ENCODE results near the gene ALMS1.
"Not testable (repeated sequence)": the region's sequence is repeated elsewhere in the genome, so short reads cannot be mapped to it uniquely, and the experiment has no call there.

ALMS1 gene

DNA sequence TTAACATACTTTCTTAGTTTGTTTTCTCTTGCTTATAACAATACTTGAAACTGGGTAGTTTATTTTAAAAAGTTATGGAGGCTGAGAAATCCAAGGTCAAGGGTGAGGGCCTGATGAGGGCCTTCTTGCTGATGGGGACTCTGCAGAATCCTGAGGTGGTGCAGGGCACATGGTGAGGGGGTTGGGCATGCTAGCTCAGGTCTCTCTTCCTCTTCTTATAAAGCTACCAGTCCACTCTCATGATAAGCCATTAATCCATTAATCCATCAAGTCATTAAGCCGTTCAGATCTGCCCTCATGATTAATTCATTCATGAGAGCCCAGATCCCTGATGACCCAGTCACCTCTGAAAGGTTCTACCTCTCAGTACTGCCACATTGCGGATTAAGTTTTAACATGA, 21.4 kb downstream of the ALMS1 start:
- DNase-seq = no peak

- DNase-seq = no peak
These were observed 22.6 kb downstream of the ALMS1 start for GRCh38 chr2:73408198-73408597.

DNA sequence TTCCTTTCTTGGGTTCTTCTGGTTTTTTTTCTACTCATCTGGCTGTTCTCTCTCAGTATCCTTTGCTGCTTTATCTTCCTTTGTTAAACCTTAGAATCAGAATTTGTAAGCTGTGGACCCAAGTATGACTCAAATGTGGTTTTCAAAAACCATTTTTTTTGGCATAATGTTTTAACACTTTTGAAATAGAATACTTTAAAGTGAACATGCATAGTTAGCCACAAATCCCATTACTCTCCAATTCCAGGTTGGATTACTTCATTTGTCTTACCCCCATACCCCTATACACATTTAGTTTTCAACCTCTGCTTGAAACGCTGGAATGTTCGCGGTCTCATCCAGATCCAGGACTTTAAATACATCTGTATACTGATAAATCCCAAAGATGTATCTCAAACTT, 29.1 kb downstream of the ALMS1 start:
- no peak for DNase-seq

- no peak for DNase-seq
These were observed 30.3 kb downstream of the ALMS1 start for GRCh38 chr2:73415906-73416305.

GRCh38 chr2:73418343-73418742, 32.7 kb downstream of the ALMS1 start:
- no peak for DNase-seq

DNA sequence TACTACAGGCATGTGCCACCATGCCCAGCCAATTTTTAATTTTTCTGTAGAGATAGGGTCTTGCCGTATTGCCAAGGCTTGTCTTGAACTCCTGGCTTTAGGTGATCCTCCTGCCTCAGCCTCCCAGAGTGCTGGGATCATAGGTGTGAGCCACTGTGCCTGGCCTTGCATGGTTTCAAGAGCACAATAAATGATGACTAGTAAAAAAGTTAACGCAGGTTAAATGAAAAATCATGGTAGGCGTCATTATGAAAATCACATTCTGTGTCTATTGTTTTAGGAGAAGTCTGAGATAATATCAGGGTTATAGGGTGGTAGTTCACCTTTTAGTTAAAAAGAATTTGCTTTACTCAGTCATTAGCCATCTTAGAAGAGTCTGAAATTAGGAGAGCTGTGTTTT, 38.3 kb downstream of the ALMS1 start:
- DNase-seq = no peak

DNA sequence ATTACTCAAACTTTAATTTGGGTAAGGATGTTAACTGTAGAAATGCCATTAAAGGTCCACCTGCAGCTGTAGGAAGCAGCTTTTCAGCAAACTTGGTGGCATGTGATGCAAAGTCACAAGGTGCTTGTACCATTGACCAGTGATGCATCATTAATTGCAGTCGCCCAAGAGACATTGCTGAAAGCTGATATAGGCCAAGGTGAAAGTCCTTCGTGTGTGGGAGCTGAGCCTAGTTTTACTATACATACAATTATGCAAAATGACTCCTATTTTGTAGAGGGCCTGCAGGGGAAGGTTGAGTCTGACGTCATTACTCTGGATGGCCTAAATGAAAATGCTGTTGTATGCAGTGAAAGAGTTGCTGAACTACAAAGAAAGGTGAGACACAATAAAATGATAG, 40.5 kb downstream of the ALMS1 start:
- no peak for DNase-seq

DNA sequence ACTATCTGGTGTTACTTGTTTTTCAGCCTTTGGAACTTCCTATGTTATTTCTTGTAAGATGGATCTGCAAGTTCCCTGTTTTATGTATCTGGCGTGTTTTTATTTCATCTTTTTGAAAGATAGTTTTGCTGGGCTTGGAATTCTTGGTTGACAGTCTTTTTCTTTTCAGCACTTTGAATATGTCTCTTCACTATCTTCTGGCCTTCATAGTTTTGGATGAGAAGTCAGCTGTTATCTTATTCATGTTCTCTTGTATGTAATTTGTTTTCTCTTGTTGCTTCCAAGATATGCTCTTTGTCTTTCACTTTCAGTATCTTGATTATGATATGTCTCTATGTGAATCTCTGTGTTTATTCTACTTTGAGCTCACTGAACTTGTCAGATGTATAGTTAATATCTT, 50.4 kb downstream of the ALMS1 start:
- DNase-seq = no peak

GRCh38 chr2:73444202-73444601, 58.6 kb downstream of the ALMS1 start:
- DNase-seq = no peak

DNA sequence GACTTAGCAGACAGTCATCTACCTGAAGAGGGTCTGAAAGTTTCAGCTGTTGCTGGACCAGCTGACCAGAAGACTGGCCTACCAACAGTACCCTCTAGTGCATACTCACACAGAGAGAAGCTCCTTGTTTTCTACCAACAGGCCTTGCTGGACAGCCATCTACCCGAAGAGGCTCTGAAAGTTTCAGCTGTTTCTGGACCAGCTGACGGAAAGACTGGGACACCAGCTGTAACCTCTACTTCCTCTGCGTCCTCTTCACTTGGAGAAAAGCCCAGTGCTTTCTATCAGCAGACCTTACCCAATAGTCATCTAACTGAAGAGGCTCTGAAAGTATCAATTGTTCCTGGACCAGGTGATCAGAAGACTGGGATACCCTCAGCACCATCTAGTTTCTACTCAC, 63.2 kb downstream of the ALMS1 start:
- DNase-seq = no peak

GRCh38 chr2:73449404-73449803, 63.8 kb downstream of the ALMS1 start:
- DNase-seq = no peak

GRCh38 chr2:73451263-73451972, 65.8 kb downstream of the ALMS1 start:
- DNase-seq = no peak

GRCh38 chr2:73457982-73458381, 72.3 kb downstream of the ALMS1 start:
- no peak for DNase-seq

- DNase-seq = not testable (repeated sequence)
These were observed 76.8 kb downstream of the ALMS1 start for GRCh38 chr2:73462388-73462787.

DNA sequence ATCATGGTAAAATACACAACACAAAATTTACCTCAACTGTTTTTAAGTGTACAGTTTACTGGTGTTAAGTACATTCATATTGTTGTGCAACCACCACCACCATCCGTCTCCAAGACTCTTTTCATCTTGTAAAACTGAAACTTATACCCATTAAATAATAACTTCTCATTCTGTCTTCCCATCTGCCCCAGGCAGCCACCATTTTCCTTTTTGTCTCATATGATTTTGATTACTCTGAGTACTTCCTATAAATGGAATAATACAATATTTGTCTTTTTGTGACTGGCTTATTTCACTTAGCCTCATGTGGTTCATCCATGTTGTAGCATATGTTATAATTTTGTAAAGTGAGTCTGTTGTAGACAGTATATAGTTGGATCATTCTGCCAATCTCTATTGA, 82.7 kb downstream of the ALMS1 start:
- DNase-seq = no peak

GRCh38 chr2:73483874-73484273, 98.2 kb downstream of the ALMS1 start:
- not testable (repeated sequence) for DNase-seq

GRCh38 chr2:73487112-73487657, 101.5 kb downstream of the ALMS1 start:
- no peak for DNase-seq

GRCh38 chr2:73488079-73488478, 102.4 kb downstream of the ALMS1 start:
- DNase-seq = no peak

- DNase-seq = no peak
These were observed 103.4 kb downstream of the ALMS1 start for GRCh38 chr2:73489053-73489452.

DNA sequence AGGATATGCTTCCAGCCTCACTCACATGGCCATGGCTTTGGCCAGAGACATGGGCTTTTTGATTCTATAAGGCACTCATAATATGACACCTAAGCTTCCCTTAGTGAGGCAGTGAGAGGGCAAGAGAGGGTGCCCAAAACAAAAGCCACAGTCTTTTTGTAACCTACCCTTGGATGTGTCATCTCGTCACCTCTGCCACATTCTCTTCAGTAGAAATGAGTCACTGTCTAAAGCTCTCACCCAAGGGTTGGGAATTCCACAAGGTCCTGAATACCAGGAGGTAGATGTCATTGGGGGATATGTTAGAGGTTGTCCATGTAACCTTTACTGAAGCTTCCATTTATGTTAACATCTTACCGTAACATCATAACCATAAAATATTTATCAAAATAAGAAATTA, 108.4 kb downstream of the ALMS1 start:
- no peak for DNase-seq

DNA sequence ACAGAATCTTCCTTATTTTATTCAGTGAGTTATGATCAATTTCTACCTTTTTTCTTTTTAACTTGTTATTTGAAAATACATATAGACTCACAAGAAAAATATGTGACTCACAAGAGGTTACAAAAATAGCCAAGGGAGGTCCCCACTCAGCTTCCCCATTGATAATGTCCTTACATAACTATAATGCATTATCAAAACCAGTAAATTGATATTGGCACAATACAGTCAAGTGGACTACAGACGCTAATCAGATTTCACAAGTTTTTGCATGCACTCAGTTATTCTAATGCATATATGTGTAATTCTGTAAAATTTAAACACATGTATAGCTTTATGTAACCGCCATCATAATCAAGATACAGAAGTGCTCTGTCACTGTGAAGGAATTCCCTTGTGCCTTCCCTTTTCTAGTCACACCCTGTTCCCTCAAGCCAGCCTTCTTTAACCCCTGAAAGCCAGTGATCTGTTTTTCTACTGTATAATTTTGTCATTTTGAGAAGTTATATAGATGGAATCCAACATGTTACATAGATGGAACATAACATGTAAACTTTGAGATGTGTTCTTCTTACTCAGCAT, 118.4 kb downstream of the ALMS1 start:
- no peak for DNase-seq

DNA sequence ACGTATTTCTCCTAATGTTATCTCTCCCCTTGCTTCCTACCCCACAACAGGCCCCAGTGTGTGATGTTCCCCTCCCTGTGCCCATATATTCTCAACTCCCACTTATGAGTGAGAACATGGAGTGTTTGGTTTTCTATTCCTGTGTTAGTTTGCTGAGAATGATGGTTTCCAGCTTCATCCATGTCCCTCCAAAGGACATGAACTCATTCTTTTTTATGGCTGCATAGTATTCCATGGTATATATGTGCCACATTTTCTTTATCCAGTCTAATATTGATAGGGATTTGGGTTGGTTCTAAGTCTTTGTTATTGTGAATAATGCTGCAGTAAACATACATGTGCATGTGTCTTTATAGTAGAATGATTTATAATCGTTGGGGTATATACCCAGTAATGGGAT, 119.2 kb downstream of the ALMS1 start:
- not testable (repeated sequence) for DNase-seq

GRCh38 chr2:73510470-73510869, 124.8 kb downstream of the ALMS1 start:
- DNase-seq = not testable (repeated sequence)

DNA sequence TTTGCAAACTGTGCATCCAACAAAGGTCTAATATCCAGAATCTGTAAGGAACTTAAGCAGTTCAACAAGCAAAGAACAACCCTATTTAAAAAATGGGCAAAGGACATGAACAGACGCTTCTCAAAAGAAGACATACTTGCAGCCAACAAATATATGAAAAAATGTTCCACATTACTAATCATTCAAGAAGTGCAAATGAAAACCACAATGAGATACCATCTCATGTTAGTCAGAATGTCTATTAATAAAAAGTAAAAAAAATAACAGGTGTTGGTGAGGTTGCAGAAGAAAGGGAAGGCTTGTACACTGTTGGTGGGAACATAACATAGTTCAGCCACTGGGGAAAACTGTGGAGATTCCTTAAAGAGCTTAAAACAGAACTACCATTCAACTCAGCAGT, 130.4 kb downstream of the ALMS1 start:
- no peak for DNase-seq

GRCh38 chr2:73528688-73529087, 143.1 kb downstream of the ALMS1 start:
- no peak for DNase-seq
